Activated CD4-positive, CD25-positive, alpha-beta regulatory T cell treated with anti-CD3 and anti-CD28 coated beads, Interleukin-2, amount 50 U/mL, for 24 hours (primary cell): ENCODE data around the gene EMSY.

Experiments
- ATAC-seq, 2 donors: fragments of 150-1000 bp; cut with Tn5 transposase; one replicate each; pipeline ENCODE4 v1.10.0; 2021; ENCODE audit warnings: mild to moderate bottlenecking in 1 of 2, moderate library complexity in 1 of 2

EMSY gene

GRCh38 chr11:76597533-76598425, 153.0 kb downstream of the EMSY start:
- peak; percentile 41 to 47 for ATAC-seq

GRCh38 chr11:76598426-76598839, 153.6 kb downstream of the EMSY start:
- ATAC-seq, result peak; percentile 67 to 79

- ATAC-seq, result no peak
Measured at GRCh38 chr11:76599041-76600013, 154.5 kb downstream of the EMSY start.

- no peak for ATAC-seq
Measured at GRCh38 chr11:76600124-76600655, 155.4 kb downstream of the EMSY start.

GRCh38 chr11:76601272-76601671, 156.5 kb downstream of the EMSY start:
- ATAC-seq, result no peak

GRCh38 chr11:76601724-76602123, 156.9 kb downstream of the EMSY start:
- ATAC-seq, result no peak

- no peak for ATAC-seq
Measured at GRCh38 chr11:76602431-76602861, 157.6 kb downstream of the EMSY start.
